Posterior cingulate gyrus (tissue), 11 donors: ENCODE measurements around the gene RBM22.
A peak's percentile ranks its signal among the peaks of the same experiment; 100 is the strongest.
"Not testable (repeated sequence)": the region's sequence is repeated elsewhere in the genome, so short reads cannot be mapped to it uniquely, and the experiment has no call there.

Experiments used
- DNase-seq, 10 donors: peaks; one replicate each; pipeline versions ENCODE4 v3.0.0 to v3.0.0-alpha.2; 2020 to 2021; ENCODE audit warnings: mixed read lengths in 3 of 10
- intact Hi-C: fragments of 100-400 bp; cut with DNase I; formaldehyde crosslinking; loops from one replicate; pipeline ENCODE4 v1.15.1; 2023

Gene RBM22

DNA sequence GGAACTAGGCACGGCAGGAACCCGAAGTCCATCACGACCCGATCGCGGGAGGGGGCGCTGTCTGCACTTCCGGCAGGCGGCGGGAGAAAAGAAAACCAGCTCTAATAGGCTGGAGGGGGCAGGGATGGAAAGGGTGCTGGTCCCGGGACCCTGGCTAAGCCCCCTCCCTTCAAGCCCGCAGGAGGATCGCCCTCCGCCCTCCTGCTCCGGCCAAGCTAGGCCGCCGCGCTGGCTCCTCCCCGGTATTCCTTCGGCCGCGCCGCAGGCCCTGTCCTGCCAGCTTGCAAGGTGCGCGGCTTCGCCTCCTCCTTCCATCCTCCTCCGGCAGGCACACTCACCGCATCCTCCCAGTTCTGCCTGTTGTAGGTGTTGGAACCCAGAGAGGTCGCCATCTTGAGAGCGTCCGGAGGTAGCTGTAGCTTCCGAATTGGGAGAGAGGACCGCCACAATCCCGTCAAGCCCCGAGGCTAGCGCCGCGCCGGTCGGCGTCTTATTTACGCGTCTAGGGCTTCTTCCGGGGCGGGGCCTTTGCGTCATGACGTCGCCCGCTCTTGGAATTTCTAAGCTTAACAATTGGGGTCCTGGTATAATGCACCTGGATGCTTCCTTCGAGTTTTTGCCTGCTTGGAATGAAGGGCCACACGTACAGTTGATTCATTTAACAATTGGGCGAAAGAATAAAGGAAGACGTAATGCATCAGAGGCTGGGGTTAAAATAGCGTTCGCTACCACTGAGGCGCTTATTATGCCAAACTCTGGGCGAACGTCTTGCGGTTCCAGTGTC is at the start of gene RBM22:
Gene RBM22 (minus strand): TSS at position 469 of the 784 bp plus-strand sequence. CDS start 77 bp downstream, at position 392.
- intact Hi-C loops, result loop anchor here (2.0 to 5.0 kb wide), 3 partner anchors 58 to 243 kb away; partner anchors contain the start of gene DCTN4
- peak; percentile 92 to 99 (median 93) for DNase-seq

GRCh38 chr5:150750469-150750868 is 49.6 kb upstream of the RBM22 start:
- no peak for DNase-seq
- intact Hi-C loops, result loop anchor here (5.0 kb wide), 1 partner anchor 93 kb away; no protein-coding TSS in a partner anchor

GRCh38 chr5:150743142-150743488 is 42.3 kb upstream of the RBM22 start:
- intact Hi-C loops, result not testable (repeated sequence)

DNA sequence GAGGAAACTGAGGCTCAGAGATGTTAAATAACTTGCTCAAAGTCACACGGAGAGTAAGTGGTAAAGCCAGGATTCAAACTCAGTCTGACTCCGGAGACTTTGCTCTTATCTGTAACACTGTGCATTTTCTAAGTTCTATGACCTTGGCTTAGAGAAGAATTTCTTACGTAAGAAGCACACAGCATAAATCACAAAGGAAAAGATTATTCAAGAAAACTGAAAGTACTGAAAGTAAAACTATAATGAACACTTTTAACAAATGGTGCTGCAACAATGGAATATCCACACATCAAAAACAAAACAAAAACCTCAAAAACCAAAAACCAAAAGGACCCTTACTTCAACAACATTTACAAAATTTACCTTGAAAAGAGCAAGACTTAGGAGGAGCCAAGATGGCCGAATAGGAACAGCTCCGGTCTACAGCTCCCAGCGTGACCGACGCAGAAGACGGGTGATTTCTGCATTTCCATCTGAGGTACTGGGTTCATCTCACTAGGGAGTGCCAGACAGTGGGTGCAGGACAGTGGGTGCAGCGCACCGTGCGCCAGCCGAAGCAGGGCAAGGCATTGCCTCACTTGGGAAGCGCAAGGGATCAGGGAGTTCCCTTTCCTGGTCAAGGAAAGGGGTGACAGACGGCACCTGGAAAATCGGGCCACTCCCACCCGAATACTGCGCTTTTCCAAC is 41.7 kb upstream of the RBM22 start:
- intact Hi-C loops, DNase-seq: not testable (repeated sequence)

More at GRCh38 chr5:150743142-150743488, 42.3 kb upstream of the RBM22 start:
- DNase-seq, result not testable (repeated sequence)

DNA sequence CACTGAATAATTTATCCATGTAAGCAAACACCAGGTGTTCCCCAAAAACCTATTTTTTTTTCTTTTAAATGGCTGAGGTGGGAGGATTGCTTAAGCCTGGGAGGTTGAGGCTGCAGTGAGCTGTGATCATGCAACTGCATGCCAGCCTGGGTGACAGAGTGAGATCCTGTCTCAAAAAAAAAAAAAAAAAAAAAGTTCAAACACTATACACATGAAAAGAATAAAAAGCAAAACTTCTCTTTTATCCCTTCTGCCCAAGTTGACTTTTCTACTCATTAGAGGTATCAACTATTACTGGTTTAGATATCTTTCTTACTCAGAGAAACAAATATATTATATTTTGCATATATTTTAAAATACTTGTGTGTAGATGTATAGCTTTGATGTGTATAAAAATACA is 40.1 kb upstream of the RBM22 start:
- intact Hi-C loops, result no loop called here

GRCh38 chr5:150738862-150739261 is 38.0 kb upstream of the RBM22 start:
- intact Hi-C loops, result no loop called here
- no peak for DNase-seq

More for the DNA sequence above, 40.1 kb upstream of the RBM22 start:
- DNase-seq, result no peak

DNA sequence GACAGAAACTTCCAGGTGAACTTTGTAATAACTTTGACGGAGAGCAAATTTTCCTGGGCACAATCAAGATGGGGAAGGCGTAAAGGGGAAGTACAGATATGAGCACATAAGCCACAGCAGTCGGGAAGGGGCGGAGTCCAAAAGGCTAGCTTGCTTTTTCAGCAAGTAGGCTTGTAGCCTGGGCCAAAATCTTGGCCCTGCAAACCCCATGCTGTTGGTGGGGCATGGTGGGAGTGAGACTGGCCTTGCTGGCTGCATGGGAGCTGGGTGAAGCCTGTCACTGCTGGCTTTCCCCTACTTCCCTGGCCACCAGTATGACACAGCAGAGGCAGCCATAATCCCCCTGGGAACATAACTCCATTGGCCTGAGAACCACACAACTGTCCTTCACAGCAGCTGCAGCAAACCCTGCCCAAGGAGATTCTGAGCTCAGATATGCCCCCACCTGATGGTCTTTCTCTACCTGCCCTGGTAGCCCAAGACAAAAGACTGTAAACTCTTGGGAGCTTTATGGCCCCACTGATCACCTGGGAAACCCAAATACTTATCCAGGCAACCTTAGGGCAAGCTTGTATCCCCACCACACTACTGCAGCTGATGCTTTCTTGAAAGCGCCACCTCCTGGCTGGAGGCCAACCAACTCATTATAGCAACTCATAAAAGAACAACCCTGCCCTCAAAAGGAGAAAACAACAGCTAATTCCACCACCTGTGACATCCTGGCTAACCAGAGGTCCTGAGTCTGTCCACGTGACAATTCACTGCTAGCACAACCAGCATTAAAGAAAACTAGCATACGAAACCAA is 33.9 kb upstream of the RBM22 start:
- intact Hi-C loops, result no loop called here
- peak in 4 of 10 donors; percentile 20 to 85 (median 52) for DNase-seq

GRCh38 chr5:150731669-150732242 is 30.9 kb upstream of the RBM22 start:
- intact Hi-C loops, result no loop called here

GRCh38 chr5:150729859-150730258 is 29.0 kb upstream of the RBM22 start:
- no peak for DNase-seq
- intact Hi-C loops, result no loop called here

More at GRCh38 chr5:150731669-150732242, 30.9 kb upstream of the RBM22 start:
- DNase-seq, result no peak

GRCh38 chr5:150723845-150724244 is 23.0 kb upstream of the RBM22 start:
- no peak for DNase-seq

DNA sequence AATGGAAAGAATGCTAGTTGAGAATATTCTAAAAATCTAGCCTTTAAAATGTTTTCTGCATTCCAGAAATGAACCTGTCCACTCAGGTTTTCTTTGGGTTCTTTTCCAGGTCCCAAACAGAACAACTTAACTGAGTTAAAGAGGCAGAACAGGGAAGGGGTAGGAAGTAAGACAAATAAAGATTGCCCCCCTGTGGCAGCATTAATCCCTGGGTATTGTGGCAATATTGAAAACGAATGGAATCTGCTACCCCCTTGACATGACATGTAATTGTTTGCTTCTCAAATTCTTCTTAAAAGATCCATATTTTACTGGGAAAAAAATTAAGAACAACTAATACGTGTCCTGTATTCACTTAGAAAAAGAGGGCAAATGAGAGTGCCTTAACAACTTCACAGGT is 9.3 kb upstream of the RBM22 start:
- DNase-seq, result no peak
- intact Hi-C loops, result no loop called here

More at GRCh38 chr5:150723845-150724244, 23.0 kb upstream of the RBM22 start:
- intact Hi-C loops, result no loop called here

DNA sequence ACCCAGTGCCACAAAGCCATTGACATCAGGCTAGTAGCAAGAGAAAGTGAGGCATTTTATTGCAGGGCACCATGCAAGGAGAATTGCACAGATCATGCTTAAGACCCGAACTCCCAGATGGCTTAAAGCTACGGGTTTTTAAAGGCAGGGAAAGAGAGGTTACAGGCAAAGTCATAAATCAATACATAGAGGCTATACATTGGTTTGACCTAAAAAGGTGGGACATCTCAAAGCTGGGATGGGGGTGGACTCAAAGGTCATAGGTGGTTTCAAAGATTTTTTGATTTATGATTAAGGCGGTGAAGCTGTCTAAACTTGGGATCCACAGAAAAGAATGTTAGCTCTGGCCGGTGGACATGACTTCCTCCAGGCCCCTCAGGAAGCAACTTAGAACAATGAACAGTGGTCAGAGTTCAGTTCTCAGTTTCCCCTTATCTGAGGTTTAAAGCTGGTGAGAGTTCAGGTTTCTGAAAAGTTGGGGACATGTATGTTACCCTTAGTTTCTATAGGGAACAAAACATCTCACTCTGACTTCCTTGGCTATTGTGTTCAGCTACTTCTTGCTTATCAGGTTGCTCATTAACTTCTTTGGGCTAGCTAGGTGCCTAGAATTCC is 6.0 kb upstream of the RBM22 start:
- intact Hi-C loops, result no loop called here

DNA sequence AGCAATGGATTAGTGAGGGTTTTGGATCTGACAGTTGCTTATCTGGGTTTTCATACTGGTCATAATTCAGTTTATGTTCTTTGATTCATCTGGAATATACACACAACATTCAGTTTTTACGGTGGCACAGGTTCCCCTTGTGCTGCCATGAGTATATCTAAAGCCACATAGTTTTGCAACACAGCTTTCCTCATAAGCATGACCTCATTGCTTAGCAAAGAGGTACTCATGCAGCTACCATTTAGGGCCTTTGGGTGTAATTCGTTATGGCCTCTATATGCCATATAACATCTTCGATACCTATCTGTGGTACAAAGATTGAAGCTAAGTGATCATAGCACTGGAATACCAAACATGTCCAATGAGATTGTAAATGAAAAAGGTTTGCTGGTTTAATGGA is 2.9 kb upstream of the RBM22 start:
- no peak for DNase-seq
- intact Hi-C loops, result loop anchor here (5.0 kb wide), 2 partner anchors 141 to 246 kb away; no protein-coding TSS in a partner anchor

More for the DNA sequence above, 6.0 kb upstream of the RBM22 start:
- no peak for DNase-seq

GRCh38 chr5:150700246-150700593 is 642 bp downstream of the RBM22 start:
- intact Hi-C loops, result loop anchor here (2.0 to 5.0 kb wide), 3 partner anchors 59 to 243 kb away; partner anchors contain the start of gene DCTN4
- DNase-seq, result no peak

GRCh38 chr5:150694612-150695011 is 6.2 kb downstream of the RBM22 start:
- intact Hi-C loops, result no loop called here
- no peak for DNase-seq

GRCh38 chr5:150692276-150692675 is 8.6 kb downstream of the RBM22 start:
- DNase-seq, result no peak

DNA sequence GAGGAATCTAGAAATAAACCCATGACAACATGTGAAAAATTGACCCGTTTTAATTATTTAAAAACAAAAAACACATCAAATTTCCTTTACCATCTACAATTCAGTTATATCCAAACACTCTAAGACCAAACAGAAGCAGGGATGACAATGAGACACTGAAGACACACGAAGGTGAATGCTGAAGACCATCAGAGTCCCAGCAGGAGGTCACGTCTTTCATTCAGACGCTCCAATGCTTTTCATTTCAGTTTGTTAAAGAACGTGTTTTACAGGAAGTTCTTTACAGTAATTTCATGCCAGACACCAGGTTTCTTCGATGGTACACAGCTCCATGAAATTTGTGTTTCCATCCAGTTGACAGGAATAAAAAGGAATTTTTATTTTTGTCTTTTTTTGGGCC is 10.1 kb downstream of the RBM22 start:
- intact Hi-C loops, result no loop called here

More at GRCh38 chr5:150692276-150692675, 8.6 kb downstream of the RBM22 start:
- intact Hi-C loops, result no loop called here

DNA sequence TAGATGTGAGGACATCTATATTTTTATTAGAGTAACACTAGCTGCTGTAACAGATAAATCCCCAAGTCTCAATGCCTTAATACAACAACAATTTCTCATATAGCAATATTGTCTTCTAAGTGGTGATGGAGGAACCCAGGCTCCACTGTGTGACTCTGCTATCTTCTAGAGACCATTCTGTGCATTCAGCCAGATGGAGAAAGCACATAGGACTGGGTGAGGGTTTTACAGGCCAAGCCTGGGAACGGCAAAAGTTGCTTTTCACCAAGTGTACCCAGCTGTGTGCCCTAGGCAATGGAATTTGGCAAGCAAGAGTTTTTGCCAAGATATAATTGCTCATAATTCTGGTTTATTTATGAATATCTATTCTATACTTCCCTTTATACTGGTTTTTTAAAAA is 11.7 kb downstream of the RBM22 start:
- intact Hi-C loops, result no loop called here
- no peak for DNase-seq

More for the DNA sequence above, 10.1 kb downstream of the RBM22 start:
- DNase-seq, result no peak

- no peak for DNase-seq
- intact Hi-C loops, result no loop called here
Measured at GRCh38 chr5:150676578-150676977, 24.3 kb downstream of the RBM22 start.

DNA sequence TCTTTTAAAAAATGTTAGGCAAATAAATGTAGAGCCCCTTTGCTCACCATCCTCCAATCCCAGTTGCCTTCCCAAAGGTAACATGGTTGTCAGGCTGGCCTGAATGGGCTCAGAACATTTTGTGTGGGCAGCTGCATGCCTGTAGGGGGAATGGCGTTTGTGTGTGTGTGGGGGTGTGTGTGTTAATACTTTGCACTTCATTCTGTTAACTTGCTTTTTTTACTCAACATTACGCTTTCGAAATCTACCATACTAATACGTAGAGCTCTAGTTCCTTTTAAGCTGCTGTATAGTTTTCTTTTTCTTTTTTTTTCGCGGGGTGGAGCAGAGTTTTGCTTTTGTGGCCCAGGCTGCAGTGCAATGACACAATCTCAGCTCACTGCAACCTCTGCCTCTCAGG is 25.8 kb downstream of the RBM22 start:
- intact Hi-C loops, result no loop called here
- no peak for DNase-seq
